Chondrocyte (in vitro differentiated cells): Measurements from ENCODE around the gene PTDSS2. TPM values are rescaled to one million over a fixed set of nuclear protein-coding genes. Genes with fewer than 3 reads are reported as not detected.

Experiments used
- DNase-seq: peaks from one replicate; pipeline ENCODE4 v3.0.0; 2021; ENCODE audit warnings: mixed read lengths, low spot score
- H3K27ac Mint-ChIP-seq: one replicate; pipeline ENCODE4 v1.8.0; 2021; ENCODE audit warnings: mild to moderate bottlenecking, moderate library complexity, mixed read lengths; ENCODE audit not compliant: unreplicated experiment
- H3K27me3 Mint-ChIP-seq: 2 replicates; pipeline ENCODE4 v1.8.0; 2021; ENCODE audit warnings: low read depth, mixed read lengths
- H3K36me3 Mint-ChIP-seq: 2 replicates; pipeline ENCODE4 v1.8.0; 2021; ENCODE audit warnings: low read depth, mixed read lengths
- H3K4me1 Mint-ChIP-seq: 2 replicates; pipeline ENCODE4 v1.8.0; 2021; ENCODE audit warnings: low read depth, mild to moderate bottlenecking, mixed read lengths
- H3K4me3 Mint-ChIP-seq: one replicate; pipeline ENCODE4 v1.8.0; 2021; ENCODE audit warnings: mild to moderate bottlenecking, moderate library complexity, mixed read lengths; ENCODE audit not compliant: unreplicated experiment
- H3K9me3 Mint-ChIP-seq: 2 replicates; pipeline ENCODE4 v1.8.0; 2021; ENCODE audit warnings: low read depth, mixed read lengths
- CTCF ChIP-seq: fragments of 200-600 bp; sonication (generic); IDR thresholded peaks from 2 replicates; pipeline ENCODE4 v1.5.0; 2021; ENCODE audit warnings: antibody characterized with exemption, mild to moderate bottlenecking, moderate library complexity
- total RNA-seq: library from RNA; stranded (reverse); gene quantifications from 3 replicates; pipeline ENCODE4 v1.2.1, GENCODE V29; 2021

Gene PTDSS2
- total RNA-seq, 1 donor from 2014 or later, result 30.0 TPM

GRCh38 chr11:437228-437870, 12.7 kb upstream of the PTDSS2 start:
- Mint-ChIP-seq H3K27ac (no peak overlapping the region), H3K4me1 (no peaks in the 10 kb centered on the region), H3K4me3 (no peak overlapping the region), H3K9me3 (no peaks in the 10 kb centered on the region), H3K27me3 (no peaks in the 10 kb centered on the region), H3K36me3 (no peaks in the 10 kb centered on the region)
- DNase-seq, result no peak
- no peak for TF ChIP-seq CTCF

- Mint-ChIP-seq H3K4me1 (no peaks in the 10 kb centered on the region), H3K9me3 (no peaks in the 10 kb centered on the region), H3K36me3 (no peaks in the 10 kb centered on the region), H3K27me3 (no peaks in the 10 kb centered on the region), H3K4me3 (no peak overlapping the region), H3K27ac (no peak overlapping the region)
- TF ChIP-seq CTCF, result no peak
- no peak for DNase-seq
Observed at GRCh38 chr11:438101-438844, 11.8 kb upstream of the PTDSS2 start.

- DNase-seq, result no peak
- Mint-ChIP-seq H3K27ac (no peak overlapping the region), H3K27me3 (no peaks in the 10 kb centered on the region), H3K4me1 (peaks cover 9% of the 10 kb centered on the region), H3K36me3 (no peaks in the 10 kb centered on the region), H3K9me3 (no peaks in the 10 kb centered on the region), H3K4me3 (no peak overlapping the region)
- no peak for TF ChIP-seq CTCF
Observed at GRCh38 chr11:439315-440064, 10.6 kb upstream of the PTDSS2 start.

GRCh38 chr11:440065-441042, 9.7 kb upstream of the PTDSS2 start:
- H3K27me3 Mint-ChIP-seq, result no peaks in the 10 kb centered on the region
- no peak overlapping the region for H3K27ac Mint-ChIP-seq
- H3K9me3 Mint-ChIP-seq, result no peaks in the 10 kb centered on the region
- no peak overlapping the region for H3K4me3 Mint-ChIP-seq
- H3K4me1 Mint-ChIP-seq, result peaks cover 10% of the 10 kb centered on the region
- no peaks in the 10 kb centered on the region for H3K36me3 Mint-ChIP-seq
- TF ChIP-seq CTCF, result peak; percentile 31
- DNase-seq, result no peak
